NCI-H2196 treated with DMSO at 0.1 percent for 48 hours (cell line): ENCODE measurements around the gene PDXP.

ENCODE experiments used
- DNase-seq: peaks from one replicate; lab custom pipeline; 2025; ENCODE audit not compliant: unreplicated experiment; lab: John Stamatoyannopoulos, UW

Gene PDXP

DNA sequence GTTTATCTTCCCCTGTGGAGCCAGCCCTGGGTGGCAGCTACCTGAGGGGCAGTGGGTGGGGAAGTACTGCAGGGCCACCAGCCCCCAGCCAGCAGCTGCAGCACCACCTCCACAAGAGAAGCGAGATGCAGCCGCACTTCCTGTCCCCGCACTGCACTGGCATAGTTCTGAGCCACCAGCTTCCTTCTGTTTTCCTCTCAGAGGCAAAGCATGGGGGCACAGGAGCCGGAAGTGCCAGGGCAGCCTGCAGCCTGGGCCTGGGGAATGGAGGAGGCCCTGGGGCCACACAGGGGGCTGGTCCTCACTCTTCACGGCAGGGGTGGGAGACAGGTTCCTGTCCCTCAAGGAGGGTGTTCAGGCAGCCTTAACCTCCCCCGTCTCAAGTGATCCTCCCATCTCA, 31.0 kb upstream of the PDXP start:
- DNase-seq, result no peak

- DNase-seq, result no peak
Measured at GRCh38 chr22:37628830-37629229, 29.7 kb upstream of the PDXP start.

- DNase-seq, result no peak
Measured at GRCh38 chr22:37629928-37630327, 28.6 kb upstream of the PDXP start.

- no peak for DNase-seq
Measured at GRCh38 chr22:37630839-37631435, 27.6 kb upstream of the PDXP start.

DNA sequence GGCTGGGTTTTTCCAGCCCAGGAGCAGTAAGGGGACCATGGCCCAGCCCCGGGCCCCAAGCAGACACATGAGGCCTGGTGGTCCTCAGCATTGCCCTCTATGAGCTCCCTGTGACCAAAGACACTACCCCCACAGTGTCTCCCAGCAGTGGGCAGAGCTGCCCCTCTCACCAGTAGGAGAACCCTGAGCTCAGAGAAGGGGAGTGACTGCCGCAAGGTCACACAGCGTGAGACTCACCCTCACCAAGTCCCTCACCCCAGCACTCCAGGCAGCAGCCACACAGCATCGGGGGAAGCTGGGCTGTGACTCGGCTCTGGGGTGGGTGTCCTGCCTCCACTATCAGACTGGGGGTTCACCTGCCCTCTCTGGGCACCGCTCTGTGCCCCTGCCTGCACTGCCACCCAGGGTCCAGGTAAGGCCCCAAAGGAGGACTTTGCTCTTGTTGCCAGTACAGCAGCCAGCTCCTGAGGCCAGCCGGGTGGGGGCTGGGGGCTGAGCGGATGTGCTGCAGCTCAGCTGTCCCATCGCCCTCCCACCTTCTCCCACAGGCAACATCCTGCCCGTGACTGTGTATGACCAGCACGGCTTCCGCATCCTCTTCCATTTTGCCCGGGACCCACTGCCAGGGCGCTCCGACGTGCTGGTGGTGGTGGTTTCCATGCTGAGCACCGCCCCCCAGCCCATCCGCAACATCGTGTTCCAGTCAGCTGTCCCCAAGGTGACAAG, 26.9 kb upstream of the PDXP start:
- no peak for DNase-seq

- DNase-seq, result no peak
Measured at GRCh38 chr22:37632174-37633088, 26.1 kb upstream of the PDXP start.

DNA sequence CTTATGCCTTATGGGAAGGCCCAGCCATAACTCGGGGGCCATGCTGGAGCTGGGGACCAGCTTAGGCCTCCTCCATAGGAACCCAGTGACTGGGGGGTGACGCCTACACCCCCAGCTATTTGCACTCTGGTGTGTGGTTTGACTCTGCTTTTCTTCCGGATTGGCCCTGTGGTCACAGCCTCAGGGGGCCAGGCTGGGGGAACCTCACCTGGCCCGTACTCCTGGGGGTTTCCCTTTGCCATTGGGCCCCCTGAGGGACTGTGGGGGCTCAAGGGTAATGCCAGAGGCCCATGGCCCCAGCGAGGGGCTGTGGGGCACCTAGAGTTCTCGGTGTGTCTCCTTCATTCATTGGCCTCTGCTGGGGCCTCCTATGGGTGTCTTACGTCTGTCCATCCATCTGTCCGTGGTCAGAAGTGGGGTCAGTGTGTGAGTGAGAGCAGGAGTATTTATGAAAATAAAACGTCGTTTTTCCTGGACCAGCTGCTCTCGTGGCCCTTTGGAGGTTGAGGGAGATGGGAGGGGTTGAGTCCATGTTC, 25.4 kb upstream of the PDXP start:
- DNase-seq, result no peak

GRCh38 chr22:37633625-37634416, 24.7 kb upstream of the PDXP start:
- no peak for DNase-seq

DNA sequence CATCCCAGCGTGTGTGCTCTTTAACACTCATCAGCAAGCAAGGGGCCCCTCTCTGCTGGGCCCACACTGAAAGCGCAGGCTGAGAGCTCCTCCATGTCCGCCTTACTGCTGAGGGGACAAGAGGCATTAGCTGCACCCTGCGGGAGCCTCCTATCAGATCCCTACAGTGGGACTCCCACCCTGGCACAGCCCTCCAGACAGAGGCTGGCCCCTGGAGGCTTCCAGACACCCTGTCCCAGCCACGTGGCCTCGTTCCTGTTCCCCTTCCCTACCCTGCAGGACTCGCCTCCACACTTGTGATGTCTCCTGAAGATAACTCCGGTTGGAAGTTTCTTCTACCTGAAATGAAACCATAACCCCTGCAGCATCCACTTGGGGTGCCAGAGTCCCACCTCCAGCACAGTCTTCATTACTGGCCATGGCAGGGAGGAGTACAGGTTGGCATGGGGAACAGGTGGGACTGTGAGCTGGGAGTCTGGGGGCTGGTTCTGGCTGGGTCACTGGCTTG, 24.1 kb upstream of the PDXP start:
- no peak for DNase-seq

GRCh38 chr22:37635157-37635556, 23.4 kb upstream of the PDXP start:
- no peak for DNase-seq

DNA sequence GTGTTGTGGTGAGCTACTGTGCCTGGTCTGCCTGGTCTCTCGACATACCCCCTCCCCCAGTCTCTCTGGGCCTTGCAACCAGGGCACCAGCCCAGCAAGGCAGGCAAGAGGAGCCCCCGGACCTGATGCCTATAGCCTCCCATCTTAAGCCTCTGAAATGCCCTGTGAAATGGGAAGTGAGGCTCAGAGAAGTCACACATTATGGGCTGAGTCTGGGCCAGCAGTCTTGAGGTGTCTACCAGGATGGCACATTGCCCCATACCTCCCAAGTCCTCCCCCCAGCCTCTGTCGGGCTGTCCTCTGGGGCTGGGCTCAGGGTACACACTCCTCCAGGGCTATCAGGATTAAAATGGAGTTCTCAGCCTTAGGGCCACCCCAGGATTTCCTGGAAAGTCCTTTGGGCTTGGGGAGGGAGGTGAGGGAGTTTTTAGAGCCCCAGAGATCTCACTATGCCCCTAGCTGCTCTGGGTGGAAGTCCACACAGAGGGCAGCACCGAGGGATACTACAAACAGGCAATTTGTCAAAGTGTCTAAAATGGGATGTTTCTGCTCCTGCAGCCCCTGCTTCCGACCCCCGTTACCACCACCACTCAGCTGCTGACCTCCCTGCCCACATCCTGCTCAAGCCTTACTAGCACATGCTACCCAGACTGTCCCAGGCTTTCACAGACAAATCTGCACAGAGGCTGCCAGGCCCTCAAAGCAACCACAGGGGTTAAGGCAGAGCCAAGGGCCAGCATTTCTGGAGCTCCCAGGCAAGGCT, 22.2 kb upstream of the PDXP start:
- no peak for DNase-seq

DNA sequence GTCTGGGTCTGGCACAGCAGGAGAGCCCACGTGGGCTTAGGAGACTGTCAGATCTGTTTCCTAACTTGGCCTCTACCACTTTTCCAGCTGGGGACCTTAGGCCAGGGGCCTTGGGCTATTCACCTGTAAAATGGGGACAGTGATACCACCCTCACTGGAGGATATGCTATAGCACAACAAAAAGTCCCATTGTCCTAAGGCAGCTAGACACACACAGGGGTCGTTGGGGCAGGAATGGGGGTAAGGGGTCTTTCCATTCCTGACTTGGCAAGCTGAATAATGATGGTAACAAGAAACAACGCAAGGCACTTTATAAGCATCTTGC, 21.6 kb upstream of the PDXP start:
- DNase-seq, result no peak

DNA sequence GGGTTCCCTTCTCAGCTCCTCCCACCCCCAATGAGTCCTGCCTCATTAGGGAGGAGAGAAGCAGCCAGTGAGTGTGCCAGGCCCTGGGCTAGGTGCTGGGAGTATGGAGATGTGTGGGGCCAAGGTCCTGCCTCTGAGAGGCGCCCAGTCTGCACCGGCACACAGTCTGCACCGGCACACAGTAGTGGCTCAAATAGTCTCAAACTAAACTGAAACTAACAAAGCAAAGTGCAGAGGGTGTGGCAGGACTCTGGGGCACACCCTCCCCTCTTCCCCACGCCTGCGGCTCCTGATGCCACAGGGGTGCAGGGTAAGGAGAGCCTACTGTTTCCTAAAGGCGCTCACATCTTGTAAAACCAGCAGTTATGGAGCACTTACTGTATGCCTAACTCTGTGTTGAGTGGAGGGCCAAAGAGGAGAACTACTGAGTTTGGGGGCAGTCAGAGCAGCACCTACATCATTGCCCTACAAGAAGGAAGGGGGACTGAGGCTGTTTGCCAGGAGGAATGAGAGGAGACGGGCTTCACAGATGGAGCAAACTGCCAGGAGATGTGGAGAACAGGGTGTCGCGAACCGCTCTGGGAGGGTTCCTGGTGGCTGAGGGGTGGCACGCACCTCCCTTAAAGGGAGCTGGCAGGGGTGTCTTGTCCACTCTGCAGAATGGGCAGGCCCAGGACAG, 20.0 kb upstream of the PDXP start:
- no peak for DNase-seq

- no peak for DNase-seq
Measured at GRCh38 chr22:37639070-37639760, 19.3 kb upstream of the PDXP start, which contains the start of gene SH3BP1. SH3BP1 (plus strand) TSS chr22:37639669; CDS start chr22:37639788, 119 bp downstream.

DNA sequence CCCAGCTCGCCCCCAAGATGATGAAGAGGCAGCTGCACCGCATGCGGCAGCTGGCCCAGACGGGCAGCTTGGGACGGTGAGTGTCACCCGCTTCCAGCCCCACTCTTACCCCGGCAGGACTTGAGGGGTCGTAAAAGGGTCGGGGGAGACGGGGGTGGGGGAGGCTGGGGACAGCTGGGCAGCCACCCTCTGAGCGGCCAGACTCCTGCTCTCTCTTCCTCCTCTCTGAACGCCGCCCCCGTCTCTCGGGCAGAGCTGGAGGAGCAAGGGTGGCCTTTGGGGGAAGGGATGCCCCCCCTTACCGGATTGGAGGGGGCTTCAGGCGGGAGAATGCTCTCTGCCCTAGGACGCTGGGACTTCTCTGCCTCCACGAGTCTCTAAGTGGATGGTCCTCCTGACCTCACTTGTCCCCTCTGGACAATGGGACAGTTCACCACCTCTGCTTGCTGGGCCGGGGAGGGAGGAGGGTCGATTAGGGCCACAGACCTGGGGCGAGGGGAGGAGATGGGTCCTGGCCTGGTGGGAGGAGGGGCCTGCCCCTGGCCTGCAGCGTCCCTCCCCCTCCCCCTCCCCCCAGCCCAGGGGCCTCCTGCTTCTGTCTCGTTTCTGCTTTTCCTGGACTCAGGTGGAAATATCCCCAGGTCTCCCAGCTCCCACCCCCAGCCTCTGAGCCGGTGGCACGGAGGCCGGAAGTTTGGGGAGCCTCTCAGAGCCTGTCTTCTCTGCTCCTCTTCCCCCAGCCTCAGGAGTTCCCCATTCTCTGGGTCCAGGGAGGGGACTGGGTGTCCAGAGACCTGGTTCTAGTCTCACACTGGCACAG, 18.5 kb upstream of the PDXP start:
- no peak for DNase-seq

GRCh38 chr22:37640591-37641560, 17.6 kb upstream of the PDXP start:
- DNase-seq, result no peak

- DNase-seq, result no peak
Measured at GRCh38 chr22:37641561-37641949, 17.0 kb upstream of the PDXP start.
